GM13977 (cell line): Measurements from ENCODE around the gene AHSG.

Experiments used
- DNase-seq: peaks from one replicate; pipeline ENCODE4 v3.0.0; 2012; ENCODE audit warnings: low spot score
- in situ Hi-C: fragments of 300-500 bp; cut with MboI; formaldehyde crosslinking; loops from one replicate; pipeline ENCODE4 v1.12.0; 2022; ENCODE audit warnings: low sequenced_read_pairs, low pct_unique_long_range_greater_than_20kb, mixed read lengths, inconsistent platforms; ENCODE audit not compliant: unreplicated experiment
- TF ChIP-seq, protein P1 (sequence below): IDR thresholded peaks from 2 replicates; pipeline ENCODE4 v1.5.1; 2012; ENCODE audit warnings: mild to moderate bottlenecking, control low read depth; ENCODE audit not compliant: insufficient read depth; ENCODE audit errors: extremely low read depth, missing control alignments

The AHSG gene

DNA sequence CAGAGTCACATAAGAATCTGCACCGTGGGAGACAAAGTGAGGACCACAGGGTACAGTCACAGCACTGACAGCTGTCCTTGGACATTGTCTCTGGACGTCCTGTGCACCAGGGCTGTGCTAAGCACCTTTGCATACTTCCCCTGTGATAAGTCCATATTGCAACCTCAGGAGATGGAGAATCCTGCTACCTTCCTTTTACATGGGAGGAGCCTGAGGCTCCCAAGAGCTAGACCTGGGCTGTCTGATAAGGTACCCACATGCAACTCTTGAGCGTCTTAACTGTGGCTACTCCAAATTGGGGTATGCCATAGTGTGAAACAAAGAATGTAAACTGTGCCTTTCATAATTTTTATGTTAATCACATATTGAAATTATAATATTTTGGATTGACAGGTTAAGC is 24.8 kb downstream of the AHSG start:
- in situ Hi-C loops, result no loop called here
- DNase-seq, result no peak
- TF ChIP-seq, protein P1, sequence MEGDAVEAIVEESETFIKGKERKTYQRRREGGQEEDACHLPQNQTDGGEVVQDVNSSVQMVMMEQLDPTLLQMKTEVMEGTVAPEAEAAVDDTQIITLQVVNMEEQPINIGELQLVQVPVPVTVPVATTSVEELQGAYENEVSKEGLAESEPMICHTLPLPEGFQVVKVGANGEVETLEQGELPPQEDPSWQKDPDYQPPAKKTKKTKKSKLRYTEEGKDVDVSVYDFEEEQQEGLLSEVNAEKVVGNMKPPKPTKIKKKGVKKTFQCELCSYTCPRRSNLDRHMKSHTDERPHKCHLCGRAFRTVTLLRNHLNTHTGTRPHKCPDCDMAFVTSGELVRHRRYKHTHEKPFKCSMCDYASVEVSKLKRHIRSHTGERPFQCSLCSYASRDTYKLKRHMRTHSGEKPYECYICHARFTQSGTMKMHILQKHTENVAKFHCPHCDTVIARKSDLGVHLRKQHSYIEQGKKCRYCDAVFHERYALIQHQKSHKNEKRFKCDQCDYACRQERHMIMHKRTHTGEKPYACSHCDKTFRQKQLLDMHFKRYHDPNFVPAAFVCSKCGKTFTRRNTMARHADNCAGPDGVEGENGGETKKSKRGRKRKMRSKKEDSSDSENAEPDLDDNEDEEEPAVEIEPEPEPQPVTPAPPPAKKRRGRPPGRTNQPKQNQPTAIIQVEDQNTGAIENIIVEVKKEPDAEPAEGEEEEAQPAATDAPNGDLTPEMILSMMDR, result no peak

DNA sequence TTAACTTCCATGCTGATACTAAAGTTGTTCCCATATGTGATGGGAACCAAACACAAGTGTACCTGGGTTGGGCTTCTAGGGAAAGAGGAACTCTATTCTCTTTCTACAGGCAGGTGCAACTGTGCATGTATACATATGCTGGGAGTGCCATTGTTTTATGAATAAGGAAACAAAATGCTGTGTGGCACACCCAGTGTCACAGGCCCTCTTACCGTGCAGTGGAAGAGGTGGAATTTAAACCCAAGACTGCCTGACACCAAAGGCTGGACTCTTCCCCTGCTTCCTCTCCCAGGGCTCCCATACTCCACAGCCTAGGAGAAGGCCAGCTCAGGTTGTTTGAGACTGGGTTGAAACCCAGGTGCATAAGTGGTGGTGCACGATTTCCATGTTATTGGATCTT is 25.4 kb downstream of the AHSG start:
- in situ Hi-C loops, result no loop called here
- DNase-seq, result no peak
- TF ChIP-seq, protein P1, result no peak

DNA sequence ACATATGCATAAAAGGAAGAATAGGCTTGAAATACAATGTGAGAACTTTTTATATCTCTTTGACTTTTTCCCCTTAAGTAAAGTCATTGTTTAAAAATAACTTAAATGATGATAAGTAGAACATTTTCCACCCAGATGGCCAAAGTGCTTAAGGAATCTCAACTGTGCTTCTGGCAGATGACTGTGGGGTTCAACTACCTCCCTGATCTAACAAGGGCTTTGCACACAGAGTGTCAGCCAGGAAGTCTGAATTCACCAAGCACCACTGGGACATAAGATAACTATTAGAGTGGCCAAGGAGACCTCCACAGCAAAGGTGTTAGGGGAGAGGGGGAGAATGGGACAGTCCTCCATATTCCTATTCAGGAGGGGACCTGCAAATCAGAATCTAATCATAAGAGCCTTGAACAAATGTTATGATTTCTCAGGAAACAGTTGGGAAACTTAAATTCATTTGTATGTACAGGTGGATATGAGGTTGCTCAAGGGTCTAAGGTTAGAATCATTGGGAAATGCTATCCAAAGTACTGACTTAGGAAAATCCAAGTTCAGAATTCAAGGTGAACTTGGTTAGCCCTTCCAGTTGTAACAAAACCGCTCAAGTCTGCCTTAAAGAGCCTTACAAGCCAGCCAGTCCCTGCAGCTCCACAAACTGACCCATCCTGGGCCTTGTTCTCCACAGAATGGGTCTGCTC is 27.1 kb downstream of the AHSG start, which contains the start of gene FETUB:
Gene FETUB (plus strand): TSS at position 622 of the 695 bp plus-strand sequence. CDS start 62 bp downstream, at position 684.
- DNase-seq, result no peak
- TF ChIP-seq, protein P1, result no peak
- in situ Hi-C loops, result no loop called here

DNA sequence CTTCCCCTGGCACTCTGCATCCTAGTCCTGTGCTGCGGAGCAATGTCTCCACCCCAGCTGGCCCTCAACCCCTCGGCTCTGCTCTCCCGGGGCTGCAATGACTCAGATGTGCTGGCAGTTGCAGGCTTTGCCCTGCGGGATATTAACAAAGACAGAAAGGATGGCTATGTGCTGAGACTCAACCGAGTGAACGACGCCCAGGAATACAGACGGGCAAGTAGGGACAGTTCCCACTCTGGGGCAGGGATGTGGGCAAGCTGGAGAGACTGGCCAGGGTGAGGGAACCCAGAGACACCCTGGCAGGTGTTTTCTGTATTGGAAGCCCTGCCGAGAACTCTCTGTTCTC is 27.6 kb downstream of the AHSG start:
- DNase-seq, result no peak
- TF ChIP-seq, protein P1, result no peak
- in situ Hi-C loops, result no loop called here

DNA sequence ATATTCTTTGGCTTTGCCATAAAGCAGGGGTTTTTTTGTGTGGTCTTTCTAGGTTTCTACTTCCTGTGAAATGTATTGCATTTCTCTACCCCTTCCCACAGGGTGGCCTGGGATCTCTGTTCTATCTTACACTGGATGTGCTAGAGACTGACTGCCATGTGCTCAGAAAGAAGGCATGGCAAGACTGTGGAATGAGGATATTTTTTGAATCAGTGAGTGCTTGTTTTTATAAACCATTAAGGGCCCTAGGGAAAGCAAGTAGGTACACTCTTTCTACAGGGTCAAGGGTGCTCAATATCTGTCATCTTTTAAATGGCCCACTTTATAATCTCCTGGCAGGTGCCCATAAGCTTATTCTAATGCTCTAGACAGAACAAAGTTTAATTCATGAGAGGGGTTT is 28.1 kb downstream of the AHSG start:
- in situ Hi-C loops, result no loop called here
- TF ChIP-seq, protein P1, result no peak
- DNase-seq, result no peak

DNA sequence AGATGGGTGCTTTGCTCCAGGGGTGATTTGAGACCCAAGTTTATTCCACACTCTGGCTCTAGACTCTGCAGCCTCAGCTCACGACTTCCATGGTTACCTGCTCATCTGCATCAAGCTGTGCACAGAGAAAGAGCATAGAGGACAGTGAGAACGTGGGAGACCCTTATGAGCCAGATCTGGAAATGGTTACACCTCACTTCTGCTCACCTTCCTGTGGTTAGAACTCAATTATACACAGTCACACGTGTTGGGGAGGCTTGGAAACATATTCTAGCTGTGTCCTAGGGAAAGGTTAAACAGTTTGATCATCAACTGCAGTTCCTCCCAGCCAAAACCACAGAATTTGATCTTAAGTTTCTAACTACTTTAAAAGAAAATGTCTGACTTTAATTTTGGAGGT is 29.2 kb downstream of the AHSG start:
- TF ChIP-seq, protein P1, result no peak
- in situ Hi-C loops, result no loop called here
- DNase-seq, result no peak

DNA sequence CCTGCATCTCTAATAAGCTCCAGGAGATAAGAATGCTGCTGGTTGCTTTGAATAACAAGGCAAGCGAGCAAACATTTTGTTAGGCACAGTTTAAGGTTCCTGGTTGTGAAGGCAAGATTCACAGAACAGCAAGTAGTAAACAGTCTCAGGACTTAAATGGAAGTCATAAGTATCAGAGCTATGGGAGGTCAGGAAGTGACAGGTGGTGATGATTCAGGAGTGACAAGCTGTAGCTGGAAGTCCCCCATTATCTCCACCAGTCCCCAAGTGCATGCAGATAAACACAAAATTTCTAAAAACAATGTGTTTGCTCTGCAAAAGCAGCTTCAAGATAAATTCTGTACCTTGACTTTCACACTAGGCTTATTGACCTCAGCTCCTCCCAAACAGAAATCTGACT is 30.6 kb downstream of the AHSG start:
- in situ Hi-C loops, result no loop called here
- no peak for DNase-seq
- TF ChIP-seq, protein P1, result no peak
